HepG2 (cell line): ENCODE data around the gene AUP1.

ENCODE experiments used
- BRCA1 ChIP-seq: sonication (generic); formaldehyde crosslinking; IDR thresholded peaks from 2 replicates; pipeline ENCODE4 v1.4.0; 2020; ENCODE audit warnings: missing genetic modification reagents
- CTCF ChIP-seq: sonication (generic); formaldehyde crosslinking; IDR thresholded peaks from 2 replicates; pipeline ENCODE4 v1.5.0; 2020; ENCODE audit warnings: mild to moderate bottlenecking, missing genetic modification reagents, moderate library complexity
- RAD21 ChIP-seq: fragments of 450-650 bp; formaldehyde crosslinking; IDR thresholded peaks from 2 replicates; pipeline ENCODE4 v1.5.0; 2020; ENCODE audit warnings: mild to moderate bottlenecking

DNA sequence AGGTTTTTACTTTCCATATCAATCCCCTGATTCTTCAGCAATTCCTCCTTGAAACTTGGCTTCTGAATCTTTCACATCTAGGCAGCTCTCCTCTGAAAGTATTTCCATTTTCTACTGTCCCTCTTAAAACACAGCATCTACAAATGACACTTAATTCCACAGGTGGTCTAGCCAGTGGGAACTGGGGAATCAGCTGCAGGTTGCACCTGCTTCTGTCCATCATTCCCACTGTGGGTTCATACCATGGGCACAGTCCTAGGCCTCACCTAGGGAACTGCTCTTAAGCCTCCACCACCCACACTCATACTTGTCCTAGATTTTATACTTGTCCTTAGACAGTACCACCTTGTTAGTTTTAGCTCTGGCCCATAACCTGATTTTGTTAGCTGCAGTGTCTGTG lies 22.0 kb upstream of the AUP1 start:
- TF ChIP-seq RAD21 (no peak), CTCF (CRISPR knock-in tag) (no peak), BRCA1 (CRISPR knock-in tag) (no peak)
